ENCODE measurements around the gene KLC4.
A peak's percentile ranks its signal among the peaks of the same experiment; 100 is the strongest.

Gene KLC4

GRCh38 chr6:43058531-43058930 is 900 bp upstream of the KLC4 start:
- no peak for DNase-seq (ENCODE audit: low spot score)
- no peak for TF ChIP-seq CTCF (IDR thresholded peaks at IDR 0.05; ENCODE audit: extremely low read depth, missing control alignments)

GRCh38 chr6:43060034-43060754 is 763 bp downstream of the KLC4 start:
- no peak for TF ChIP-seq CTCF (IDR thresholded peaks at IDR 0.05; ENCODE audit: extremely low read depth, missing control alignments)
- DNase-seq (ENCODE audit: low spot score) = no peak

- no peak for DNase-seq (ENCODE audit: low spot score)
- TF ChIP-seq CTCF (IDR thresholded peaks at IDR 0.05; ENCODE audit: extremely low read depth, missing control alignments) = no peak
These were observed 1.6 kb downstream of the KLC4 start for GRCh38 chr6:43060755-43061633.

GRCh38 chr6:43061861-43062260 is 2.4 kb downstream of the KLC4 start:
- TF ChIP-seq CTCF (IDR thresholded peaks at IDR 0.05; ENCODE audit: extremely low read depth, missing control alignments) = no peak
- DNase-seq (ENCODE audit: low spot score) = no peak

GRCh38 chr6:43062818-43063217 is 3.4 kb downstream of the KLC4 start:
- TF ChIP-seq CTCF (IDR thresholded peaks at IDR 0.05; ENCODE audit: extremely low read depth, missing control alignments) = no peak
- DNase-seq (ENCODE audit: low spot score) = no peak

- peak; percentile 82 for DNase-seq (ENCODE audit: low spot score)
- no peak for TF ChIP-seq CTCF (IDR thresholded peaks at IDR 0.05; ENCODE audit: extremely low read depth, missing control alignments)
These were observed 10.7 kb downstream of the KLC4 start for GRCh38 chr6:43070028-43070632.

Data from GM20000 (cell line).